Esophagus squamous epithelium (tissue), 5 donors: Measurements from ENCODE around the gene APIP. TPM values are rescaled to one million over a fixed set of nuclear protein-coding genes. Genes with fewer than 3 reads are reported as not detected.

Source experiments
- DNase-seq: peaks from one replicate; lab custom pipeline; 2025; lab: John Stamatoyannopoulos, UW
- H3K27ac ChIP-seq, 4 donors: fragments of 200-600 bp; sonication (generic); one replicate each; pipeline ENCODE4 v1.5.1; 2016 to 2019; ENCODE audit warnings: mild to moderate bottlenecking in 1 of 4
- H3K27me3 ChIP-seq, 4 donors: fragments of 200-600 bp; sonication (generic); 1 replicate in 3 of 4; 2 replicates in 1 of 4; pipeline versions ENCODE4 v1.5.1 to v1.6.0; 2017 to 2021; ENCODE audit warnings: antibody characterized with exemption in 1 of 4
- H3K36me3 ChIP-seq, 3 donors: fragments of 200-600 bp; sonication (generic); one replicate each; pipeline ENCODE4 v1.5.1; 2016 to 2019
- H3K4me1 ChIP-seq, 3 donors: fragments of 200-600 bp; sonication (generic); one replicate each; pipeline ENCODE4 v1.5.1; 2017 to 2019
- H3K4me3 ChIP-seq, 4 donors: fragments of 200-600 bp; sonication (generic); 1 replicate in 3 of 4; 2 replicates in 1 of 4; pipeline ENCODE4 v1.5.1; 2016 to 2019; ENCODE audit warnings: mild to moderate bottlenecking in 2 of 4, moderate library complexity in 1 of 4
- H3K9me3 ChIP-seq, 3 donors: fragments of 200-600 bp; sonication (generic); one replicate each; pipeline ENCODE4 v1.5.1; 2016 to 2019
- CTCF ChIP-seq, 6 experiments: fragments of 450-650 bp in 4 of 6; fragments of 200-600 bp in 2 of 6; sonication (generic) in 2 of 6; IDR thresholded peaks; one replicate each; pipeline ENCODE4 v1.5.1; 2016 to 2019; ENCODE audit warnings: antibody characterized with exemption in 6 of 6, mild to moderate bottlenecking in 4 of 6, moderate library complexity in 4 of 6
- POLR2A ChIP-seq, 4 donors: fragments of 450-650 bp; IDR thresholded peaks; one replicate each; pipeline ENCODE4 v1.6.1; 2017; ENCODE audit warnings: antibody characterized with exemption in 4 of 4, mild to moderate bottlenecking in 4 of 4, moderate library complexity in 3 of 4
- WGBS, 2 donors: methylation state at CpG; one replicate each; pipeline ENCODE4 v1.1.5; 2018; 5-methylcytosine and 5-hydroxymethylcytosine counted together
- intact Hi-C: fragments of 100-400 bp; cut with DNase I; formaldehyde crosslinking; loops from one replicate; pipeline ENCODE4 v1.15.0; 2022
- total RNA-seq, 4 donors: library from RNA; depleted of rRNA; stranded (reverse); fragments of >200 nt; gene quantifications; one replicate each; pipeline ENCODE4 v1.1.0, GENCODE V29; 2016
- donor health status: DM: yes; HTN: yes; CAD: no.

APIP gene
- total RNA-seq, 4 donors from 2014 or later: 11.5 to 21.9 (median 17.2) TPM

- H3K27me3 ChIP-seq: no peaks in the 10 kb centered on the region
- no peak overlapping the region for H3K4me3 ChIP-seq
- H3K36me3 ChIP-seq: no peaks in the 10 kb centered on the region
- no peaks in the 10 kb centered on the region for H3K9me3 ChIP-seq
- no peak for TF ChIP-seq CTCF (IDR thresholded peaks at IDR 0.05)
- H3K27ac ChIP-seq: peak overlapping the region; percentile 78 to 90 (median 87)
- H3K4me1 ChIP-seq: peaks cover 25 to 71% (median 26%) of the 10 kb centered on the region in 3 donors
- intact Hi-C loops: no loop called here
- whole genome bisulfite sequencing, 2 donors: 33 to 45% methylated on average over 4 of the region's 4 CpGs
- DNase-seq: no peak
These were observed 56.1 kb downstream of the APIP start for GRCh38 chr11:34860034-34860433.

DNA sequence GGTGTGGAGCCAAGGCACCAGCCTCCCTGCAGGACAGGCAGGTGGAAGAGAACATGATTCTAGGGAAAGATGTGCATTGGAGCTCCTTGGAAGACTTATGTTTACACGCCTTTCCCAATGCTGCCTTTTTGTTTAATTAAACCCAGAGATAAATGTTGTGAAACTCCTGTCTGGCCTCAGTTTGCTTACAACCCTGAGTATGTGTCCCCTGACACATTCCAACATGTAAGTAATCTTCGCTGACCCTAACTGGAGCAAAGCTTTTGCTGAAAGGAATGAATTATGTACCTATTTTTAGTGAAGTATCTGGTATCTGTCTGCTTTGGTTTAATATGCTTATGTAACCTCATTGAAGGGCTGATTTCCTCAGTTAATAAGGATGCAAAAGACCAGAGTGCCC, 56.7 kb downstream of the APIP start:
- intact Hi-C loops: no loop called here
- H3K27me3 ChIP-seq: no peaks in the 10 kb centered on the region
- H3K4me3 ChIP-seq: no peak overlapping the region
- H3K36me3 ChIP-seq: no peaks in the 10 kb centered on the region
- peaks cover 28 to 75% (median 28%) of the 10 kb centered on the region in 3 donors for H3K4me1 ChIP-seq
- no peaks in the 10 kb centered on the region for H3K9me3 ChIP-seq
- TF ChIP-seq POLR2A (IDR thresholded peaks at IDR 0.05) (no peak), CTCF (IDR thresholded peaks at IDR 0.05) (no peak)
- DNase-seq: no peak
- WGBS, 2 donors: 25 to 40% methylated on average over 2 of the region's 2 CpGs
- peak overlapping the region; percentile 78 to 90 (median 87) for H3K27ac ChIP-seq

GRCh38 chr11:34857463-34857862, 58.7 kb downstream of the APIP start:
- Histone ChIP-seq H3K27me3 (no peaks in the 10 kb centered on the region), H3K9me3 (no peaks in the 10 kb centered on the region), H3K4me1 (peaks cover 33 to 95% (median 33%) of the 10 kb centered on the region in 3 donors), H3K36me3 (no peaks in the 10 kb centered on the region), H3K4me3 (no peak overlapping the region), H3K27ac (peak overlapping the region in 3 of 4 donors; percentile 85 to 90 (median 89))
- intact Hi-C loops: no loop called here
- no peak for TF ChIP-seq CTCF (IDR thresholded peaks at IDR 0.05)
- no peak for TF ChIP-seq POLR2A (IDR thresholded peaks at IDR 0.05)
- no peak for DNase-seq
- 66 to 67% methylated on average over 2 of the region's 2 CpGs for WGBS, 2 donors

GRCh38 chr11:34856251-34856650, 59.9 kb downstream of the APIP start:
- H3K27me3 ChIP-seq: no peaks in the 10 kb centered on the region
- no peaks in the 10 kb centered on the region for H3K36me3 ChIP-seq
- peaks cover 33 to 92% (median 33%) of the 10 kb centered on the region in 3 donors for H3K4me1 ChIP-seq
- peak overlapping the region; percentile 81 to 90 (median 87) for H3K27ac ChIP-seq
- intact Hi-C loops: no loop called here
- DNase-seq: no peak
- H3K9me3 ChIP-seq: no peaks in the 10 kb centered on the region
- no peak overlapping the region for H3K4me3 ChIP-seq
- 25 to 41% methylated on average over 1 of the region's 1 CpG for WGBS, 2 donors
- TF ChIP-seq CTCF (IDR thresholded peaks at IDR 0.05) (no peak), POLR2A (IDR thresholded peaks at IDR 0.05) (no peak)

DNA sequence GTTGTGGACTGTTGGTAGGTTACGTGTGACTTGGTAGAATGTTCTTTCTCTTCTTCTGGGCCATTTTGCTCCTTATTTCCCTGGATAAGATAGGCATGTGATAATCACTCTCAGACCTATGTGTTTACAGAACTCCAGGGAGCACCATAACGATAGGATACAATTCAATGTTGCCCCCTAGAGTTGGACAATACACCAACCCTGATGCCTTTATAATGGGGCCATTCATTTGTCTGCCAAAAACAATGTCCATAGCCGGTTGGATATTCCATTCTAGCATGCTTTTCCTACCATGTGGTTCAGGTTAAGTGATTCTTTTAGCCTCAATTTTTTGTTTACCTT, 60.5 kb downstream of the APIP start:
- 13 to 46% methylated on average over 3 of the region's 3 CpGs for WGBS, 2 donors
- DNase-seq: no peak
- intact Hi-C loops: no loop called here
- no peaks in the 10 kb centered on the region for H3K9me3 ChIP-seq
- H3K4me1 ChIP-seq: peaks cover 33 to 91% (median 33%) of the 10 kb centered on the region in 3 donors
- H3K36me3 ChIP-seq: no peaks in the 10 kb centered on the region
- TF ChIP-seq CTCF (IDR thresholded peaks at IDR 0.05) (peak in 1 of 6 experiments; percentile 14), POLR2A (IDR thresholded peaks at IDR 0.05) (no peak)
- no peaks in the 10 kb centered on the region for H3K27me3 ChIP-seq
- H3K27ac ChIP-seq: peak overlapping the region; percentile 81 to 90 (median 87)
- no peak overlapping the region for H3K4me3 ChIP-seq
